Neural cell (in vitro differentiated cells): Measurements from ENCODE around the gene SIVA1. TPM values are rescaled to one million over a fixed set of nuclear protein-coding genes. Genes with fewer than 3 reads are reported as not detected.

Experiments used
- H2AFZ ChIP-seq: fragments of 200-600, 300-800 bp; sonication (generic), shearing (Covaris generic); 2 replicates; pipeline ENCODE4 v1.6.0; 2014; ENCODE audit warnings: low read depth, mild to moderate bottlenecking, antibody characterized with exemption, low read length, moderate library complexity
- H3F3A ChIP-seq: fragments of 200-600 bp; shearing (Covaris generic); 2 replicates; pipeline ENCODE4 v1.6.1; 2016; ENCODE audit warnings: mild to moderate bottlenecking, moderate library complexity, mixed read lengths, antibody characterized with exemption, low read length; ENCODE audit not compliant: insufficient read depth, poor library complexity, severe bottlenecking
- H3K27ac ChIP-seq: fragments of 200-600, 300-800 bp; sonication (generic), shearing (Covaris generic); 2 replicates; pipeline ENCODE4 v1.5.1; 2014; ENCODE audit warnings: mild to moderate bottlenecking, low read length, moderate library complexity
- H3K27me3 ChIP-seq: fragments of 300-800, 200-600 bp; sonication (generic), shearing (Covaris generic); 2 replicates; pipeline ENCODE4 v1.6.0; 2014; ENCODE audit warnings: mild to moderate bottlenecking, low read depth, low read length, moderate library complexity; ENCODE audit not compliant: insufficient read depth
- H3K36me3 ChIP-seq: fragments of 300-800, 200-600 bp; sonication (generic), shearing (Covaris generic); 2 replicates; pipeline ENCODE4 v1.5.1; 2014; ENCODE audit warnings: mild to moderate bottlenecking, antibody characterized with exemption, low read length, moderate library complexity; ENCODE audit not compliant: insufficient read depth
- H3K4me2 ChIP-seq: fragments of 300-800, 200-600 bp; sonication (generic), shearing (Covaris generic); 2 replicates; pipeline ENCODE4 v1.6.0; 2014; ENCODE audit warnings: mild to moderate bottlenecking, low read length
- H3K4me3 ChIP-seq: fragments of 300-800, 200-600 bp; sonication (generic), shearing (Covaris generic); 2 replicates; pipeline ENCODE4 v1.5.1; 2014; ENCODE audit warnings: mild to moderate bottlenecking, low read length, moderate library complexity
- H3K79me2 ChIP-seq: fragments of 200-600 bp; shearing (Covaris generic); replicated peaks from 2 replicates; pipeline ENCODE4 v1.6.0; 2014; ENCODE audit warnings: mild to moderate bottlenecking, low read length, moderate library complexity; ENCODE audit not compliant: insufficient read depth
- H3K9ac ChIP-seq: fragments of 300-800, 200-600 bp; sonication (generic), shearing (Covaris generic); 2 replicates; pipeline ENCODE4 v1.6.1; 2016; ENCODE audit warnings: mild to moderate bottlenecking, low read length, mixed read lengths
- H3K9me2 ChIP-seq: fragments of 200-600 bp; shearing (Covaris generic); 2 replicates; pipeline ENCODE4 v1.6.1; 2016; ENCODE audit warnings: mild to moderate bottlenecking, low read length, mixed read lengths; ENCODE audit not compliant: insufficient read depth
- H3K9me3 ChIP-seq: fragments of 200-600, 300-800 bp; sonication (generic), shearing (Covaris generic); 2 replicates; pipeline ENCODE4 v1.6.1; 2016; ENCODE audit warnings: mild to moderate bottlenecking, mixed run types, low read length, moderate library complexity, mixed read lengths
- H4K20me1 ChIP-seq: fragments of 200-600 bp; shearing (Covaris generic); 2 replicates; pipeline ENCODE4 v1.6.1; 2016; ENCODE audit warnings: mild to moderate bottlenecking, mixed run types; ENCODE audit not compliant: insufficient read depth
- CTCF ChIP-seq: fragments of 450-650 bp; IDR thresholded peaks from 2 replicates; pipeline ENCODE4 v1.5.1; 2014; ENCODE audit warnings: antibody characterized with exemption, mild to moderate bottlenecking, moderate library complexity; ENCODE audit not compliant: poor library complexity, severe bottlenecking
- EP300 ChIP-seq: fragments of 450-650 bp; conservative IDR thresholded peaks from 2 replicates; pipeline ENCODE4 v1.6.1; 2014; ENCODE audit warnings: antibody characterized with exemption, mild to moderate bottlenecking, moderate library complexity; ENCODE audit not compliant: poor library complexity, severe bottlenecking
- EZH2 ChIP-seq: fragments of 200-600, 300-800 bp; shearing (Covaris generic), sonication (generic); IDR thresholded peaks from 2 replicates; pipeline ENCODE4 v1.6.1; 2014; ENCODE audit warnings: antibody characterized with exemption, low read length, borderline replicate concordance, mild to moderate bottlenecking; ENCODE audit not compliant: insufficient read depth, poor library complexity, severe bottlenecking
- MXI1 ChIP-seq: fragments of 450-650 bp; conservative IDR thresholded peaks from 2 replicates; pipeline ENCODE4 v1.6.1; 2014; ENCODE audit warnings: antibody characterized with exemption, mild to moderate bottlenecking; ENCODE audit not compliant: poor library complexity, severe bottlenecking
- POLR2AphosphoS5 ChIP-seq: IDR thresholded peaks from 2 replicates; pipeline ENCODE4 v1.6.1; 2012
- RAD21 ChIP-seq: fragments of 450-650 bp; conservative IDR thresholded peaks from 2 replicates; pipeline ENCODE4 v1.6.1; 2014; ENCODE audit warnings: antibody characterized with exemption, mild to moderate bottlenecking, moderate library complexity
- REST ChIP-seq: IDR thresholded peaks from 2 replicates; pipeline ENCODE4 v1.6.1; 2012; ENCODE audit warnings: borderline replicate concordance
- SMC3 ChIP-seq: fragments of 450-650 bp; conservative IDR thresholded peaks from 2 replicates; pipeline ENCODE4 v1.6.1; 2014; ENCODE audit warnings: antibody characterized with exemption, mild to moderate bottlenecking, moderate library complexity; ENCODE audit not compliant: poor library complexity
- TAF1 ChIP-seq: IDR thresholded peaks from 2 replicates; pipeline ENCODE4 v1.6.1; 2012; ENCODE audit warnings: low read depth
- polyA plus RNA-seq: library from polyadenylated mRNA; depleted of rRNA; stranded (reverse); fragments of >200 nt; gene quantifications from 2 replicates; pipeline ENCODE4 v1.2.3, GENCODE V29; 2014

Gene SIVA1
- polyA plus RNA-seq, 1 donor from 2014 or later = 180 TPM

GRCh38 chr14:104739546-104740516 is 13.1 kb upstream of the SIVA1 start:
- no peak overlapping the region for H3K4me3 ChIP-seq
- TF ChIP-seq RAD21 = no peak
- TF ChIP-seq EZH2 = no peak
- TF ChIP-seq MXI1 = no peak
- TF ChIP-seq EP300 = no peak
- no peak for TF ChIP-seq REST
- TF ChIP-seq TAF1 = no peak
- no peak for TF ChIP-seq SMC3
- TF ChIP-seq POLR2AphosphoS5 = no peak
- no peak for TF ChIP-seq CTCF
- H3K9me3 ChIP-seq = no peaks in the 10 kb centered on the region
- H3K4me2 ChIP-seq = no peak overlapping the region
- no peaks in the 10 kb centered on the region for H3K36me3 ChIP-seq
- H3F3A ChIP-seq = no peaks in the 10 kb centered on the region
- H3K9me2 ChIP-seq = no peaks in the 10 kb centered on the region
- H3K9ac ChIP-seq = no peak overlapping the region
- H3K79me2 ChIP-seq = no peaks in the 10 kb centered on the region
- no peaks in the 10 kb centered on the region for H3K27me3 ChIP-seq
- H4K20me1 ChIP-seq = no peaks in the 10 kb centered on the region
- H3K27ac ChIP-seq = no peak overlapping the region
- no peak overlapping the region for H2AFZ ChIP-seq

GRCh38 chr14:104741108-104741802 is 11.7 kb upstream of the SIVA1 start:
- Histone ChIP-seq H3K4me2 (no peak overlapping the region), H3K9me2 (no peaks in the 10 kb centered on the region), H3K27me3 (no peaks in the 10 kb centered on the region), H4K20me1 (no peaks in the 10 kb centered on the region), H3K9me3 (no peaks in the 10 kb centered on the region), H3F3A (no peaks in the 10 kb centered on the region), H3K36me3 (no peaks in the 10 kb centered on the region), H3K9ac (no peak overlapping the region), H3K79me2 (no peaks in the 10 kb centered on the region), H3K4me3 (no peak overlapping the region), H2AFZ (no peak overlapping the region), H3K27ac (no peak overlapping the region)
- TF ChIP-seq EZH2 (no peak), EP300 (no peak), REST (no peak), TAF1 (no peak), POLR2AphosphoS5 (no peak), RAD21 (no peak), MXI1 (no peak), SMC3 (no peak), CTCF (no peak)
